Jurkat, Clone E6-1 (cell line): Measurements from ENCODE around the gene SLC43A3. TPM values are rescaled to one million over a fixed set of nuclear protein-coding genes. Genes with fewer than 3 reads are reported as not detected.
A peak's percentile ranks its signal among the peaks of the same experiment; 100 is the strongest.

ENCODE experiments used
- DNase-seq: peaks from one replicate; pipeline ENCODE4 v3.0.0-alpha.2; 2011; ENCODE audit warnings: low read depth, low spot score
- H3K4me3 ChIP-seq: 2 replicates; pipeline ENCODE4 v1.5.1; 2011; ENCODE audit warnings: mild to moderate bottlenecking, low read length, control low read depth, moderate library complexity
- polyA plus RNA-seq: library from polyadenylated mRNA; unstranded; fragments of >200 nt; gene quantifications from one replicate; pipeline ENCODE4 v1.2.1, GENCODE V29; 2012; ENCODE audit warnings: missing spikeins; ENCODE audit not compliant: insufficient read length, insufficient read depth

The SLC43A3 gene
- polyA plus RNA-seq, result 91.5 TPM

- peak; percentile 63 for DNase-seq
- H3K4me3 ChIP-seq, result peak within 1 kb of the TSS; percentile 74
These were observed at the start of gene SLC43A3 for GRCh38 chr11:57426929-57427726. TSS of gene SLC43A3 (minus strand) at chr11:57427121. CDS start at chr11:57426172, 949 bp downstream.

GRCh38 chr11:57476047-57476756, 49.3 kb upstream of the SLC43A3 start:
- no peak for DNase-seq
- no peak overlapping the region for H3K4me3 ChIP-seq

GRCh38 chr11:57475671-57476046, 48.7 kb upstream of the SLC43A3 start:
- no peak overlapping the region for H3K4me3 ChIP-seq
- no peak for DNase-seq

GRCh38 chr11:57475191-57475590, 48.3 kb upstream of the SLC43A3 start:
- DNase-seq, result no peak
- no peak overlapping the region for H3K4me3 ChIP-seq

- H3K4me3 ChIP-seq, result no peak overlapping the region
- DNase-seq, result no peak
These were observed 47.8 kb upstream of the SLC43A3 start for GRCh38 chr11:57474803-57475115.

GRCh38 chr11:57474017-57474802, 47.3 kb upstream of the SLC43A3 start:
- H3K4me3 ChIP-seq, result no peak overlapping the region
- DNase-seq, result peak; percentile 41

- no peak for DNase-seq
- no peak overlapping the region for H3K4me3 ChIP-seq
These were observed 46.4 kb upstream of the SLC43A3 start for GRCh38 chr11:57473285-57473841.

- DNase-seq, result no peak
- no peak overlapping the region for H3K4me3 ChIP-seq
These were observed 44.6 kb upstream of the SLC43A3 start for GRCh38 chr11:57471496-57471895.

- DNase-seq, result no peak
These were observed 42.3 kb upstream of the SLC43A3 start for GRCh38 chr11:57469268-57469667.

GRCh38 chr11:57468276-57468675, 41.4 kb upstream of the SLC43A3 start:
- no peak for DNase-seq
- H3K4me3 ChIP-seq, result no peak overlapping the region

More at GRCh38 chr11:57469268-57469667, 42.3 kb upstream of the SLC43A3 start:
- no peak overlapping the region for H3K4me3 ChIP-seq

GRCh38 chr11:57467508-57468157, 40.7 kb upstream of the SLC43A3 start:
- no peak for DNase-seq
- no peak overlapping the region for H3K4me3 ChIP-seq

GRCh38 chr11:57466680-57467079, 39.8 kb upstream of the SLC43A3 start:
- no peak for DNase-seq
- no peak overlapping the region for H3K4me3 ChIP-seq

- DNase-seq, result no peak
- H3K4me3 ChIP-seq, result no peak overlapping the region
These were observed 37.7 kb upstream of the SLC43A3 start for GRCh38 chr11:57464539-57465181.

GRCh38 chr11:57463671-57464538, 37.0 kb upstream of the SLC43A3 start:
- no peak for DNase-seq
- no peak overlapping the region for H3K4me3 ChIP-seq

- H3K4me3 ChIP-seq, result no peak overlapping the region
These were observed 35.7 kb upstream of the SLC43A3 start for GRCh38 chr11:57462597-57462996.

GRCh38 chr11:57461841-57462489, 35.0 kb upstream of the SLC43A3 start:
- H3K4me3 ChIP-seq, result no peak overlapping the region
- DNase-seq, result no peak

More at GRCh38 chr11:57462597-57462996, 35.7 kb upstream of the SLC43A3 start:
- no peak for DNase-seq
